RPMI7951 (cell line): ENCODE data around the gene TMEM243. TPM values are rescaled to one million over a fixed set of nuclear protein-coding genes. Genes with fewer than 3 reads are reported as not detected.
"Not testable (repeated sequence)": the region's sequence is repeated elsewhere in the genome, so short reads cannot be mapped to it uniquely, and the experiment has no call there.

Experiments used
- DNase-seq: peaks from one replicate; pipeline ENCODE4 v3.0.0-alpha.2; 2012; ENCODE audit warnings: low read depth
- total RNA-seq: library from RNA; depleted of rRNA; stranded (reverse); fragments of >200 nt; shearing (Covaris generic); gene quantifications from 2 replicates; pipeline ENCODE4 v1.2.3, GENCODE V29; 2014

TMEM243 gene
- total RNA-seq, 1 experiment from 2014 or later = 51.7 TPM

DNA sequence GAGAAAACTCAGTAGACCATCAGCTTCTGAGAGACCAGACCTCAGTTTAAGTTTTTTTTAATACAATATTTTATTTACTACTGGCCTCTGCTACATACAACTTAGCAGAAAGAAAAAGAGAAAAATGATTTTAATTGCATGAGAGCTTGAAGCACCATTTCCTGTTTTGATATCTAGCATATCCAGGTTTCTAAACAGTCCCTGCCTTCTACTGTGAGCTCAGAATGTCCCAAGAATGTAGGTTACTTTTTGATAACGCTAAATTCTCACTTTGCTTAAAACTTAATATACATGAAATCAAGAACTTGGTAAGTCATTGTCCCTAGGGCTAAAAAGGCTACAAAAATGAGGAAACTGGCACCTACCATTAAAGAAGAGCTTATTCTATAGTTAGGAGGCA, 7.0 kb downstream of the TMEM243 start:
- DNase-seq = no peak

DNA sequence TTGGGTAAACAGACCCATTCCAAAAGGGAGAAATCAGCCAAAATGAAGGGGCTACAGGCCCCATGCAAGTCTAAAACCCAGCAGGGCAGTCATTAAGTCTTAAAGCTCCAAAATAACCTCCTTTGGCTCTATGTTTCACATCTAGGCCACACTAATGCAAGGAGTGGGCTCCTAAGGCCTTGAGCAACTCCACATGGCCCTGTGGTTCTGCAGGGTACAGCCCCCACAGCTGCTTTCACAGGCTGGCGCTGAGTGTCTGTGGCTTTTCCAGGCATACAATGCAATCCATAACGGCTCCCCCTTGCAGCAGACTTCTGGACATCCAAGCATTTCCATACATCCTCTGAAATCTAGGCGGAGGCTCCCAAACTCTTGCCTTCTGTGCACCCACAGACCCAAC, 9.0 kb downstream of the TMEM243 start:
- DNase-seq = no peak

- no peak for DNase-seq
Measured at GRCh38 chr7:87209295-87209924, 10.1 kb downstream of the TMEM243 start.

GRCh38 chr7:87206361-87206760, 13.2 kb downstream of the TMEM243 start:
- peak; percentile 8 for DNase-seq

DNA sequence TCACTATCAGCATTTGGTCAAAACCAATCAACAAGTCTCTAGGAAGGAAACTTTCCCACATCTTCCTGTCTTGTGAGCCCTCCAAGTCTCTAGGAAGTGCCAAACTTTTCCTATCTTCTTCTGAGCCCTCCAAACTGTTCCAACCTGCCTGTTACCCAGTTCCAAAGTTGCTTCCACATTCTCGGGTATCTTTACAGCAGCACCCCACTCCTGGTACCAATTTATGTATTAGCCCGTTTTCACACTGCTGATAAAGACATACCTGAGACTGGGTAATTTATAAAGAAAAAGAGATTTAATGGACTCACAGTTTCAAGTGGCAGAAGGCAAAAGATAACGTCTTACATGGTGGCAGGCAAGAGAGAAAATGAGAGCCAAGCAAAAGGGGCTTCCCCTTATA, 13.8 kb downstream of the TMEM243 start:
- not testable (repeated sequence) for DNase-seq

GRCh38 chr7:87204933-87205332, 14.6 kb downstream of the TMEM243 start:
- no peak for DNase-seq

- not testable (repeated sequence) for DNase-seq
Measured at GRCh38 chr7:87203929-87204328, 15.6 kb downstream of the TMEM243 start.

DNA sequence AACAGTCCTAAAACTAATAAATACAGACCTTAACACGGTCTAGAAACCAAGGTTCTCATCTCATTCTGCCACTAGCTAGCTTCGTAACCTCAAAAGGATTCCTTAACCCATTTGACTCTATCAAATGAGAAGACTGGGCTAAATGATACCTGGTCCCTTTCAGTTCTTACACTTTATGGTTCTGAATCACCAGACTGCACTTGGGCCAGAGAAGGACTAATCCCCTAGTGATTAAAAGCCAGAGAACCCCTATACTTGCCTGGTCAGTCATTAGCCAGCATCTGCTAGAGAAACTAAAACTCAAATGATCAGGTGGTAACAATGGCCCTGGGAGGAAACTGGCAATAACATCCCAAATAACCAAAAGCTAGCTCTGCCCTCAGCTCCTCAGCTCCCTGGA, 16.8 kb downstream of the TMEM243 start:
- no peak for DNase-seq

DNA sequence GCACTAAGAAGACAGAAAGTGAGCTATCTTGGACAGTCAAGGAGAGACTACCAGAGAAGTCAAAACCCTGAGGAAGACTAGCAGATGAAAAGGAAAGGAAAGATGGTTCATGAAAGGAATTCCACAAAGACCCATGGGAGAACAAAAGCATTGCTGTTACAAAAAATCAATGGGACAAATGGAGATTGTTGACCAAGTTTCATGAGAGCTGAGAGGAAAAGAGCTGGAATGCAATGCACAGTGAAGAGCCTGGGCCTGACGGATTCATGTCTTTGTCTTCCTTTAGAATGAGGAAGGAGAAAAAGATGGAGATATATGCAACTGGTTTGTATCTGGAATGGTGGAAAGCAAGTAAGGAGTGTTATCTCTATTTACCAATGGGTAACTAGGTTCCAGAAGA, 17.3 kb downstream of the TMEM243 start:
- no peak for DNase-seq

DNA sequence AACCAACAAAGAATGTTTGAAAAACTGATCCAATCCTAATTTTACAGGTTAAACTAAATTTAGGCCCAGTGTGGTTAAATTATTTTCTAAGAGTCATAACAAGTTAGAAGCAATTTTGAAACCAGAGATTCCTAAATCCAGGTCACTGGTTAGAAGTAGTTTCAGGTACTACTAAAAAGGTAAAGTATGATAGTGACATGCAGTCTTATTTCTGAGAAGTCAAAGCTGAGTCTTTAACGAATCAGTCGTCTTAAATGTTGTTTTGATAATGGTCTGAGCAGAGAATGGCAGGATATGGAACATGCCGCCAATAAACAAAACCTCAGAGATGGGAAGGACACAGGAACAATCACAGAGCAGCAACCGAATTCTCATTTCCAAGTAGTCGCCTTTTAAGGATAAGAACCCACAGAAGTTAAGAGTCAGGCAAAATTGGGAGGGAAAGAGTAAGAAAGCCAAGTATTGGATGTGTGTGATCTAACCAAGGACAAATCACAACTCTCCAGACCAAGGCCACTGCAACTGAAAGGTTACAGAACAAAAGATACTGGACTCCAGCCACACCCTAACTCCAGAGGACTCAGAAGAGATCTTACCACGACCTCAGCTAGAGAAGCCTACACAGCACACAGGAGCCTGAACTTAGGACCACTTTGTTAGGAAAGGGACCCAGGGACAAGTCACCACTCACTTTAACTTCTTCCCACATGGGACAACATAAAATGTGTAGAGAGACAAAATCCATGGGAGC, 19.7 kb downstream of the TMEM243 start:
- no peak for DNase-seq

DNA sequence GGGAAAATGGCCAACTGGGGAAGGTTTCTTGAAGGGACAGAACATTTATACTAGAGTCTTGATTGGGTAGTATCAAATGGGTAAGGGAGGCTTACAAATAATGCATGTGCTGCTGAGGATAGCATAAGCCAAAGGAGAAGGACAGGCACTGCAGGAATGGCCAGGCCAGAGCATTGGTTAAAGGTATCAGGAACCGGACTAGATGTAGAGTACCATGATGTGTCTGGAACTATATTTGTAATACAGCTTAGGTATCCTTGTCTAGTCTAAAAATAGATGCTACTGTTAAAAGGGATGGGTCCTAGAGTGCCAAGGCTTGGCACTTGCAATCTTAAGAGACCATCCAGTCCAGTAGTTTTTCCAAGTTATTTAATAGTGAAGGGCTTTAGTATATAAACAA, 20.3 kb downstream of the TMEM243 start:
- no peak for DNase-seq

DNA sequence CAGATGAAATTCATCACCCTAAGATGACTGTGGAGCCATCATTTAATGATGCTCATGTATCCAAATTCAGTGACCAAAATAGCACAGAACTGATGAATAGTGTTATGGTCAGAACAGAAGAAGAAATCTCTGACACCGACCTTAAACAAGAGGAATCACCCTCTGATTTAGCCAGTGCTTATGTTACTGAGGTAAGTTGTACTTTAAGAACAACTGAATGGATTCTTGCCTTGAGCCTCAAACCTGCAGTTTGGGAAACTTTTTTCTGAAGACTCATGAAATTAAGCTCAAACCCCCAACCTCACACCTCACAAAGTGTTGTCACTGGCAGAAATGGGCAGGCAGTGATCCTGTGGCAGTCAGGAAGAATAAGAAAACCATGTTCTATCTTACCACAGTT, 25.6 kb downstream of the TMEM243 start:
- no peak for DNase-seq

GRCh38 chr7:87192784-87193487, 26.6 kb downstream of the TMEM243 start:
- no peak for DNase-seq

GRCh38 chr7:87190783-87191182, 28.7 kb downstream of the TMEM243 start:
- DNase-seq = no peak

GRCh38 chr7:87188930-87189329, 30.6 kb downstream of the TMEM243 start:
- DNase-seq = no peak

GRCh38 chr7:87187120-87187519, 32.4 kb downstream of the TMEM243 start:
- DNase-seq = no peak

- no peak for DNase-seq
Measured at GRCh38 chr7:87179180-87179579, 40.4 kb downstream of the TMEM243 start.

- no peak for DNase-seq
Measured at GRCh38 chr7:87178320-87178719, 41.2 kb downstream of the TMEM243 start.

DNA sequence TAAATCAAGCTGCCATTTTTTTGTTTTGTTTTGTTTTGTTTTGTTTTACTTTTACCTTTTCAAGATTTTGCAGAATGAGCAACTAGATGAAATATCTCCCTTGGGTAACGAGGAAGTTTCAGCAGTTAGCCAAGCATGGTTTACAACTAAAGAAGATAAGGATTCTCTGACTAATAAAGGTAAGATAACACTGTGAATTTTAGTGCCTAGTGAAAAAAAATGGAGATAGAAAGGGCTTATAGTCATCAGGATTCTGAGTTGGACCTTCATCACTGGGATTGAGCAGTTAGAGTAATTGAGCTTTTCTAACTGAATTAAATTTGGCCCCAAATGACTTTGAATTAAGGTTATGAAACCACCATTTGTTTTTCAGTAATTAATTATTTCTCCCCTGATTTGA, 46.1 kb downstream of the TMEM243 start:
- DNase-seq = no peak

GRCh38 chr7:87171282-87171934, 48.1 kb downstream of the TMEM243 start:
- DNase-seq = no peak

- no peak for DNase-seq
Measured at GRCh38 chr7:87170828-87171227, 48.7 kb downstream of the TMEM243 start.

GRCh38 chr7:87164433-87164832, 55.1 kb downstream of the TMEM243 start:
- no peak for DNase-seq
